AG09309 (cell line): Measurements from ENCODE around the gene UTP4.
"Not testable (repeated sequence)": the region's sequence is repeated elsewhere in the genome, so short reads cannot be mapped to it uniquely, and the experiment has no call there.

Source experiments
- DNase-seq: peaks from one replicate; pipeline ENCODE4 v3.0.0-alpha.2; 2010; ENCODE audit warnings: low read depth
- H3K4me3 ChIP-seq: 2 replicates; pipeline ENCODE4 v1.5.1; 2011; ENCODE audit warnings: mild to moderate bottlenecking, low read depth, low read length, moderate library complexity; ENCODE audit not compliant: control insufficient read depth
- TF ChIP-seq, protein P1 (sequence below): IDR thresholded peaks from 2 replicates; pipeline ENCODE4 v1.5.1; 2011; ENCODE audit warnings: mild to moderate bottlenecking, low read depth, low read length, inconsistent platforms; ENCODE audit not compliant: insufficient read depth, control insufficient read depth; ENCODE audit errors: missing control alignments

UTP4 gene

GRCh38 chr16:69120096-69120664 lies 12.3 kb upstream of the UTP4 start:
- no peak for DNase-seq
- TF ChIP-seq, protein P1, sequence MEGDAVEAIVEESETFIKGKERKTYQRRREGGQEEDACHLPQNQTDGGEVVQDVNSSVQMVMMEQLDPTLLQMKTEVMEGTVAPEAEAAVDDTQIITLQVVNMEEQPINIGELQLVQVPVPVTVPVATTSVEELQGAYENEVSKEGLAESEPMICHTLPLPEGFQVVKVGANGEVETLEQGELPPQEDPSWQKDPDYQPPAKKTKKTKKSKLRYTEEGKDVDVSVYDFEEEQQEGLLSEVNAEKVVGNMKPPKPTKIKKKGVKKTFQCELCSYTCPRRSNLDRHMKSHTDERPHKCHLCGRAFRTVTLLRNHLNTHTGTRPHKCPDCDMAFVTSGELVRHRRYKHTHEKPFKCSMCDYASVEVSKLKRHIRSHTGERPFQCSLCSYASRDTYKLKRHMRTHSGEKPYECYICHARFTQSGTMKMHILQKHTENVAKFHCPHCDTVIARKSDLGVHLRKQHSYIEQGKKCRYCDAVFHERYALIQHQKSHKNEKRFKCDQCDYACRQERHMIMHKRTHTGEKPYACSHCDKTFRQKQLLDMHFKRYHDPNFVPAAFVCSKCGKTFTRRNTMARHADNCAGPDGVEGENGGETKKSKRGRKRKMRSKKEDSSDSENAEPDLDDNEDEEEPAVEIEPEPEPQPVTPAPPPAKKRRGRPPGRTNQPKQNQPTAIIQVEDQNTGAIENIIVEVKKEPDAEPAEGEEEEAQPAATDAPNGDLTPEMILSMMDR, result no peak
- no peak overlapping the region for H3K4me3 ChIP-seq

DNA sequence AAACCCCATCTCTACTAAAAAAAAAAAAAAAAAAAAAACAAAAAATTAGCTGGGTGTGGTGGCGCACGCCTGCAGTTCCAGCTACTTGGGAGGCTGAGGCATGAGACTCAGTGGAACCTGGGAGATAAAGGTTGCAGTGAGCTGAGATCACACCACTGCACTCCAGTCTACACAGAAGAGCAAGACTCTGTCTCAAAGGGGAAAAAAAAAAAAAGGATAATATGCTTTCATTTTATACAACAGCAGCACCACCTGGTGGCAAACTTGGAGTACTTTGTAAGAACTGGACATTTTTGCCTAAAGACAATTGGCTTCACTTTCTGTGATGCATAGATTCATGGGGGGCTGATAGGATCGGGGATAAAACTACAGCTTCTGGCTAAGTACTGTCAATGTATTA lies 8.5 kb upstream of the UTP4 start:
- TF ChIP-seq, protein P1, result peak; percentile 56
- no peak overlapping the region for H3K4me3 ChIP-seq
- DNase-seq, result peak; percentile 32

DNA sequence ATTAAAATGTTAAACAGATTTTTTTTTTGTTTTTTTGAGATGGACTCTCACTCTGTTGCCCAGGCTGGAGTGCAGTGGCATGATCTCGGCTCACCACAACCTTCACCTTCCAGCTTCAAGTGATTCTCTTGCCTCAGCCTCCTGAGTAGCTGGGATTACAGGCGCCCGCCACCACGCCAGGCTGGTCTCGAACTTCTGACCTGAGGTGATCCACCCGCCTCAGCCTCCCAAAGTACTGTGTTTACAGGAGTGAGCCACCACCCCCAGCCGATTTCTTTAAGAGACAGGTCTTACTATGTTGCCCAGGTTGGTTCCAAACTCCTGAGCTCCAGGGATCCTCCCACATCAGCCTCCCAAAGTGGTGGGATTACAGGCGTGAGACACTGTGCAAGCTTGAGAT lies 8.0 kb upstream of the UTP4 start:
- not testable (repeated sequence) for DNase-seq

GRCh38 chr16:69124961-69125360 lies 7.5 kb upstream of the UTP4 start:
- not testable (repeated sequence) for DNase-seq, H3K4me3 ChIP-seq

More for the DNA sequence above, 8.0 kb upstream of the UTP4 start:
- not testable (repeated sequence) for H3K4me3 ChIP-seq

DNA sequence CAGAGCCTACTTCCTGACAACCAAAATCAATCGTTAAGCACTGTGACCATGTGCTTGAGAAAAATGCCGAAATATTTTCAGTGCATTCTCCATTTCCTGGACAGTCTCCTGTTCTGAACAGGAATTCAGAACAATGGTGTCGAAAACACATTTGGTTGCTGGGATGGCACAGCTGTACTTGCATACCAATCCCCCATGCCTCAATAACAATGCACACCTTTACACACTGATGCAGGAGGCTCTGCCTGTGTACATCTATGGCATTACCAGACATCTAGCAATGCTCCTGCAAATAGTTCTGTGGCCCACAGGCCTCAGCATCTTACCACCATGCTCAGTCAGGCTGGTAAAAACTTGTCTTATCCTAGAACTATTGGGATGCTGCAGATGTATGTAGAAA lies 6.2 kb upstream of the UTP4 start:
- TF ChIP-seq, protein P1, result no peak
- no peak for DNase-seq
- H3K4me3 ChIP-seq, result no peak overlapping the region

DNA sequence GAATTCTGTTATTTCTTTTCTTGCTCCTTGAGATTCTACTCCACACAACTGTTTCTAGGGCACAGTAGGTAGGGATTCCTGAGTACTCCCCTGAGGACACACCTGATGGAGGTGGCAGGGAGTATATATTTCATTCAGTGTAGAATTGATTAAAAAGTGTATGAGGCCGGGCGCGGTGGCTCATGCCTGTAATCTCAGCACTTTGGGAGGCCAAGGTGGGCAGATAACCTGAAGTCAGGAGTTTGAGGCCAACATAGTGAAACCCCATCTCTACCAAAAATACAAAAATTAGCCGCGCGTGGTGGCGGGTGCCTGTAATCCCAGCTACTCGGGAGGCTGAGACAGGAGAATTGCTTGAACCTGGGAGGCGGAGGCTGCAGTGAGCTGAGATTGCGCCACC lies 5.6 kb upstream of the UTP4 start:
- not testable (repeated sequence) for H3K4me3 ChIP-seq, DNase-seq

DNA sequence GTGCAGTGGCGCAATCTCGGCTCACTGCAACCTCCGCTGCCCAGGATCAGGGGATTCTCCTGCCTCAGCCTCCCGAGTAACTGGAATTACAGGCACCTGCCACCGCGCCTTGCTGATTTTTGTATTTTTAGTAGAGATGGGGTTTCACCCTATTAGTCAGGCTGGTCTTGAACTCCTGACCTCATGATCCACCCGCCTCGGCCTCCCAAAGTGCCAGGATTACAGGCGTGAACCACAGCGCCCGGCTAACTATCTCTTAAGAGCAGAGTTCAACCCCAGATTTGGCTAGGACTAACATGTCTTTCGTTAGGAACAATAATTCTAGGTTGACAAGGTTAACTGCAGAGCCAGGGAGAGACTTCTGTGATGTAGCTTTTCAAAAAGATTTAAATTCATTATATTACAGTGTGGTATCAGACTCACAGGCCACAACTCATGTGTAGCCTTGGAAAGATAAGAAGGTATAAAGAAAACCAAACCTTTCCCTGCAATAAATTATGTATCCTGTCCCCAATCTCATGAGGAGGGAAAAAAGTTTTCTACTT lies 4.4 kb upstream of the UTP4 start:
- no peak overlapping the region for H3K4me3 ChIP-seq
- TF ChIP-seq, protein P1, result no peak
- DNase-seq, result no peak

GRCh38 chr16:69130461-69130860 lies 2.0 kb upstream of the UTP4 start:
- no peak overlapping the region for H3K4me3 ChIP-seq
- no peak for DNase-seq
- TF ChIP-seq, protein P1, result no peak
